ENCODE measurements around the gene SLC13A3.

SLC13A3 gene

DNA sequence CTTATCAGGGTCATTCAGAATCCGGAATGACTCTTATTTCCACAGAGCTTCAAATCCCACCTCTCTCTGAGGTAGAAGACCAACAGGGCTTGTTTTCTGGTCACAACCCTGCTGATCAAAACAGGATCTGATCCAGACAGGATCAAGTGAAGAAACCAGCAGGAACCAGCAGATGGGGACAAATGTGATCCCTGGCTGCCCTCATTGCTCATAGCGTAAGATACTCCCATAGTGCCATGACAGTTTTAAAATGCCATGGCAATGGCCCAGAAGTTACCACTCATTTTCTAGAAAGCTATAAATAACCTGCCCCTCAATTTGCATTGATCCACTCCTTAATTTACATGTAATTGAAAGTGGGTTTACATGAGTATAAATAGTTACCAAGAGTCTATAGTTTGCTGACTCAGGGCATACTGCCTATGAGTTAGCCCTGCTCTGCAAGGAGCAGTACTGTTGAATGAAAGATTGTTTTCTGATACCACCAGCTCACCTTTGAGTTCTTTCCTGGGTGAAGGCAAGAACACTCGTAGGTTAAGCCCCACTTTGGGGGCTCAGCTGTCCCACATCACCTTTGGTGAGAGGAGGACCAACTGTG is 131.7 kb downstream of the SLC13A3 start:
- no peak for DNase-seq

DNA sequence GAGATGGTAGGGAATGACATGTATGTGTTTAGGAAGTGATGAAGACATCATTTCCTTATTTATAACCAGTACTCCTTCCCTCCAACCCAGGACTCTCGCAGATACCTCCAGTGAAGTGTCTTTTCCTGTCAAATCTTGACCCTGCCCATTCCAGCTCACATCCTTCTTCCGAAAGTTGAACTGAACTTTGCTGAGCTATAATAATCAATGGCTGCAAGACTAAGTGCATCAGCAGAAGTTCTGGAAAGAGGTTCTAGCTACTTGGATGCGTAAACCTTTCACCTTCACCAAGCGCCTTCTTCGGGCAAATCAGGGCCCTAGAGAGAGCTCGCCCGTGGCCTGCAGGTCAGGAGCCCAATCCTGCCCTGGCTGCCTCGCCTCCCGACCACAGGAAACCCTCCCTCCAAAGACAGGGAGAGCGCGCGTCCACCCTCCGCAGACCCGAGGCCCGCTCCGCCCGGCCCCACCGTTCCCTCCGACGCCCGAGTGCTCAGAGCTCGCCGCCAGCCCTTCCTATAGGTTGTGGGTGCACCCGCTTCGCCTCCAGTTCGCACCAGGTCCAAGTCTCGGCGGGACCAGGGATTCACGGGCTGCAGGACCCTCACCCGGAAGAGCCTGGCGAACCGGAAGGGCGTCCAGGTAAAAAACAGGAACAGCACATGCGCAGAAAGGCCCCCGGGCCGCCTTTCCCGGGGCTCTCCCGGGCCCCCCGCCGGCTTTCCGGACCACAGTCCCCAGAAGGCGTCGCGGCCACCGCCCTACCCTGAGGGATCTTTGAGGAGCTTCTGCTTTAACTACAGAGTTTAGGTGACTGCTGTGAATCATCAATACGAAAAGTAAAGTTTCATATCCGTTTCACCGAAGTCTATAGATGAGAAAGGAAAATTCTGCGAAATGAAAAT is 138.1 kb downstream of the SLC13A3 start, which contains the start of gene ZNF334:
TSS of gene ZNF334 (minus strand) at position 617 of the 902 bp plus-strand sequence. CDS start 1,457 bp downstream, outside the sequence.
- peak; percentile 53 for DNase-seq

DNA sequence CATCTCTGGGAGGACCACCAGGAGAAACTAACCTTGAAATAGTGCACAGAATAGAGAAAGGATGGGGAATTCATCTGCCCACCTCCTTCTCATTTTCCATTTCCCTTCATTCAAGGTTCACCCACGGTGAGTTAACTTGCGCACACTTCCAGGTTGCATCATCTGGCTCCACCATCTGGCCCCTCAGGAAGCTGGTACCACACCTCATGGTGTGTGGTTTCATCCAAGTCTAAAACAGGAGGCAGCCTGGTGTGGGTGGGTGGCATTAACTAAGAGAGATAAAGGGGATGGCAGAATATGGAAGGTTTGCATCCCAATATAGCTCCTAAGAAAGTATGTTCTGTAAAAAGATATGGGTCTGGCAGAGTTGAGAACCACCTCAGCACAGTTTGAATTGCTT is 141.7 kb downstream of the SLC13A3 start:
- DNase-seq = no peak

Measured in midbrain (tissue), 1 donor.